LNCAP (cell line): Measurements from ENCODE around the gene CYFIP1.

Source experiments
- CTCF ChIP-seq: fragments of 450-650 bp; IDR thresholded peaks from 2 replicates; pipeline ENCODE4 v1.5.1; 2017; ENCODE audit warnings: mild to moderate bottlenecking

CYFIP1 gene

GRCh38 chr15:22902046-22902445 is 78.1 kb downstream of the CYFIP1 start:
- TF ChIP-seq CTCF, result no peak

- no peak for TF ChIP-seq CTCF
Observed at GRCh38 chr15:22895465-22896190, 84.5 kb downstream of the CYFIP1 start.

GRCh38 chr15:22893881-22894280 is 86.3 kb downstream of the CYFIP1 start:
- no peak for TF ChIP-seq CTCF

GRCh38 chr15:22893081-22893480 is 87.1 kb downstream of the CYFIP1 start:
- no peak for TF ChIP-seq CTCF

GRCh38 chr15:22892333-22892732 is 87.8 kb downstream of the CYFIP1 start:
- no peak for TF ChIP-seq CTCF

- TF ChIP-seq CTCF, result no peak
Observed at GRCh38 chr15:22891426-22892210, 88.5 kb downstream of the CYFIP1 start.

GRCh38 chr15:22890296-22890695 is 89.9 kb downstream of the CYFIP1 start:
- TF ChIP-seq CTCF, result no peak
